Activated naive CD4-positive, alpha-beta T cell treated with anti-CD3 and anti-CD28 coated beads, Interleukin-2, amount 50 U/mL, for 24 hours (primary cell): ENCODE measurements around the gene PLEKHH1.

ENCODE experiments used
- H3K27ac Mint-ChIP-seq: one replicate; pipeline ENCODE4 v1.8.0; 2021; ENCODE audit warnings: mild to moderate bottlenecking, mixed read lengths
- H3K27me3 Mint-ChIP-seq: one replicate; pipeline ENCODE4 v1.8.0; 2021; ENCODE audit warnings: mixed read lengths
- H3K36me3 Mint-ChIP-seq: one replicate; pipeline ENCODE4 v1.8.0; 2021; ENCODE audit warnings: mixed read lengths
- H3K4me1 Mint-ChIP-seq: one replicate; pipeline ENCODE4 v1.8.0; 2021; ENCODE audit warnings: mixed read lengths
- H3K4me3 Mint-ChIP-seq: one replicate; pipeline ENCODE4 v1.8.0; 2021; ENCODE audit warnings: mild to moderate bottlenecking, mixed read lengths
- H3K9me3 Mint-ChIP-seq: one replicate; pipeline ENCODE4 v1.8.0; 2021; ENCODE audit warnings: mixed read lengths

Gene PLEKHH1

DNA sequence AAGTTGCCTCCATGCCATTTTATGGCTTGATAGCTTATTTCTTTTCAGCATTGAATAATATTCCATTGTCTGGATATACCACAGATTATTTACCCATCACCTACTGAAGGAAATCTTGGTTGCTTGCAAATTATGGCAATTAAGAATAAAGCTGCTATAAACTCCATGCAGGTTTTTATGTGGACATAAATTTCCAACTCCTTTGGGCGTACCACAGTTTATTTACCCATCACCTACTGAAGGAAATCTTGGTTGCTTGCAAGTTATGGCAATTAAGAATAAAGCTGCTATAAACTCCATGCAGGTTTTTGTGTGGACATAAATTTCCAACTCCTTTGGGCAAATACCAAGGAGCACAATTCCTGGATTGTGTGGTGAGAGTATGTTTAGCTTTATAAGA is 12.6 kb upstream of the PLEKHH1 start:
- Mint-ChIP-seq H3K4me3 (no peak overlapping the region), H3K9me3 (no peaks in the 10 kb centered on the region), H3K4me1 (no peaks in the 10 kb centered on the region), H3K27ac (no peak overlapping the region), H3K27me3 (peaks cover 14% of the 10 kb centered on the region), H3K36me3 (no peaks in the 10 kb centered on the region)

DNA sequence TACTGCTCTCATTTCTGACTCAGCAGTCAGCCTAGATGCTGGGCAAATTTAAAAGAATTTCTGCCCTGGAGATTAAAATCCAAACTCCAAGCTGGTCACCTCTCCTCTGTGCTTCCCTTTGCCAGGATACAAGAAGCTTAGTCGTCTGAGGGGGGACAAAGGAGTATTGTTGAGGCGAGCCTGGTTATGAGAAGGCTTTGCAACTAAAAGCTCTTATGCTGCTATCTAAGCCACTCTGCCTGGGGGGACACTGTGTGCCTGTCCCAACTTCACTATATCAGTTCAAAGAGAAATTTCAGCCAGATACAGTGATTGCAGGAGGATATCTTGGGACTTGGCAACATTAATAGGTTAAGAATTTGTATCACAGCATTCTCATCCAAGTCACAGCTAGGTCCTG is 10.8 kb upstream of the PLEKHH1 start:
- no peaks in the 10 kb centered on the region for H3K4me1 Mint-ChIP-seq
- no peak overlapping the region for H3K4me3 Mint-ChIP-seq
- no peak overlapping the region for H3K27ac Mint-ChIP-seq
- no peaks in the 10 kb centered on the region for H3K9me3 Mint-ChIP-seq
- H3K36me3 Mint-ChIP-seq = no peaks in the 10 kb centered on the region
- peaks cover 21% of the 10 kb centered on the region for H3K27me3 Mint-ChIP-seq

DNA sequence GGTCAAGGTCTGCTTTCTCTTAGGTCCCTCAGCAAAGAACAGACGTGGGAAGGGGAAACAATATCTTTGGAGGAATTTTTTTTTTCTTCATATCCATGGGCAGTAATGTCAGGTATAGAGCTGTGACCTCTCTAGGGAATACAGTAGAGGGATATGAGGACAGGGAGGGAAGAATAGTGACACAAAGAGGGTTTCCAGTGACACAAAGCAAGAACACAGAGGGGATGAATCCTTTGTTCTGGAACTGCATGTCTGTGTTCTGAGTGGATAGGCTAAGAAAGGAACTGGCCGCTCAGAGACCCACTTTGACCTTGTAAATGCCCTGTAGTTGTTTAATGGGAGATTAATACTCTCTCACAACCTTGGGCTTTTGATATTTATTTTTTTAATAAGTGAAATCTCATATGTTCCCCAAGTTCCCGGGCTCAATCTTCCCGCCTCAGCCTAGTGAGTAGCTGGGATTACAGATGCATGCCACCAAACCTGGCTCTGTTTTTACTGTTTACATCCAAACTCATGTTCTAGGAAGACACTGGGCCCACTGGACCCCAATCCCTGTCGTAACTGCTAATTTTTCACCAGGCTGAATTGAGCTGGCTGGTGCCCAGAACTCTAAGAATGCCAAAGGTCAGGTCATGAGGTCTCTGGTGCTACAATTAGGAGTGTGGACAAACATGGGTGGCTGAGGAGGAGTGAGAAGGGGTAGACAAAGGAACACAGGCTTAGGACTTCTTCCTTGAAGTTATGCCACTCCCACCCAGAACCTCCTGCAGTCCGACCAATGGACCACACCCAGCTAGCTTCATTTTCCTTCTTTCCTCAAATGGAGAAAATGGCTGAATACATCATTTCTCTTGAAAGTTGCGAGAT is 9.1 kb upstream of the PLEKHH1 start:
- Mint-ChIP-seq H3K27me3 (peaks cover 21% of the 10 kb centered on the region), H3K27ac (no peak overlapping the region), H3K9me3 (no peaks in the 10 kb centered on the region), H3K36me3 (no peaks in the 10 kb centered on the region), H3K4me3 (no peak overlapping the region), H3K4me1 (no peaks in the 10 kb centered on the region)

DNA sequence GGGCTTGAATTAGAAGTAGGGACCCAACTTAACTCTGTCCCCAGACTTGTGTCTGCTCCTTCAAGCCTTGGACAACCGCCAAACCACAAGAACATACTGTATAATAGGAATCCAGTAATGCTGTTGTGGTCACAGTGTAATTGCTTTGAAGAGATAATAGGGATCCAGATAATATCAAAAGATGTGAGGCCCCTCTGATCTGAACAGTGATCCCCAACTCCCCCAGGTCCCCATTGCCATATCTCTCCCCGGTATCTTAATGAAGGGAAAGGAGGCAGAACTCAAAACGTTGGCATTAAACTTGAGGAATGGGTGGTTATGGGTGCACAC is 8.5 kb upstream of the PLEKHH1 start:
- Mint-ChIP-seq H3K36me3 (no peaks in the 10 kb centered on the region), H3K27ac (no peak overlapping the region), H3K4me1 (no peaks in the 10 kb centered on the region), H3K27me3 (peaks cover 21% of the 10 kb centered on the region), H3K4me3 (no peak overlapping the region), H3K9me3 (no peaks in the 10 kb centered on the region)

DNA sequence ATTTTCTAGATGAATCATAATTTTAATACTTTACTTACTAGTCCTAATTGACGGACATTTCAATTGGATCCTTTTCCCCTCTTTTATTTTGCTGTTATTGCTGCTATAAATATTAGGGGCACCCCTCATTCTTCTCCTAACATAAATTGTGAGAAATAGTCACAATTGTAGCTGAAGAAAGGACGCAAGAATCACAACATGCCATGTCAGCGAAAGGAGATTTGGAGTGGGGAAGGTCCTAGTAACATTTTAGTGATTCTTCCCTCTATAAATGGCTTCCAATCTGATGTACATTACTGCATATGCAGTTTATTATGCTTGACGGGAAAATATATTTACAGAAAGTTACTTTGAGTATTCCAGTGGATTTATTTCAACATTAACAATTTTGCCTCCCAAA is 7.7 kb upstream of the PLEKHH1 start:
- Mint-ChIP-seq H3K4me1 (no peaks in the 10 kb centered on the region), H3K36me3 (no peaks in the 10 kb centered on the region), H3K27ac (no peak overlapping the region), H3K4me3 (no peak overlapping the region), H3K9me3 (no peaks in the 10 kb centered on the region), H3K27me3 (peaks cover 21% of the 10 kb centered on the region)

DNA sequence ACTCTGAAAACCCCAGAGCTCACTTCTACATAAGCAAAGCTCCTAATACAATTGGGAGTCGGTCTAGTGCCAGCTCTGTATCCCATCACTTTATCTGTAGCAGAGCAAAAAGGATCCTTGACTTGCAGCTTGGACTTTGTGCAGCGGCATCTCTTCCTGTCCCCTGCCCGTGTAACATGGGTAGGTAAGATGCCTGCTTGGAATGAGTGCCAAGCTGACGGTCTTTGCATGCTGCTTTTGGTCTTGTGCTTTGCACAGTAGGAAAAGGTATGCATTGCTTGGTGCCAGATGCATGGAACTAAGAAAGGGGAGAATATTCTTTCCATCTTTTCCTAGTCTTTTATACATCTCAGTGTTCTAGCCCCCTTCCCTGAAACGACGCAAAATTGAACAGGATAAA is 6.9 kb upstream of the PLEKHH1 start:
- no peak overlapping the region for H3K4me3 Mint-ChIP-seq
- no peaks in the 10 kb centered on the region for H3K9me3 Mint-ChIP-seq
- H3K27ac Mint-ChIP-seq = no peak overlapping the region
- peaks cover 21% of the 10 kb centered on the region for H3K27me3 Mint-ChIP-seq
- no peaks in the 10 kb centered on the region for H3K4me1 Mint-ChIP-seq
- H3K36me3 Mint-ChIP-seq = no peaks in the 10 kb centered on the region

DNA sequence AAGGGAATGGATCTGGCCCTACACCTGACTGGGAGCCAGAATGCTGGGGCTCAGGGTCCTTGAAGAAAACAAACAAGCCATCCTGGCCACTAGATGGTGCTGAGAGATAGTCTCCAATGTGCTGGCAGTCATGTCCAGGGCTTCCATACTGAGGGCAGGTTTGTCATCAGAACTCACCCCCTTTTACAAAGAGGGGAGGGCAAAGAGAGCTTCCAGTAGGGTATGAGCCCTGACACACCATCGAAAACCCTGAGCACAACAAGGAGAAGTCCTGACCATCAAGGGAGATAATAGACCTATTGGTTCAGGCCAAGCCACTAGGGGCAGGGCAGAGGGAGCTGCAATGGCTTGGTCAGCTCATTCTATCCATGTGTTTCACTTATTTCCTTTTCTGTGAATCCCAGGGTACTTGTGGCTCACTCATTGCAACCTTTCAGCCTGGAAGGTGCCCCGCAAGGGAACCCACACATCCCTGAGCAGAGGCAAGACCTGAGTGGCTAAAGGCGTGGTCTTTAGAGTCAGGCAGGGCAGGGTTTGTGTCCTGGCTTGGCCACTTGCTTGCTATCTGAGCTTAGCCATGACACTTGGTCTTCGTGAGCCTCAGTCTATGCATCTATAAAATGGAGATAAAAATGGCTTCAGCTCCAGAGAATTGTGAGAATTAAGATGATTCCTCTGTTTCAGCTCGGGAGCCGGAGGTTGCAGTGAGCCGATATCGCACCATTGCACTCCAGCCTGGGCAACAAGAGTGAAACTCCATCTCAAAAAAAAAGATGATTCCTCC is 6.2 kb upstream of the PLEKHH1 start:
- Mint-ChIP-seq H3K27ac (no peak overlapping the region), H3K27me3 (peaks cover 20% of the 10 kb centered on the region), H3K4me1 (no peaks in the 10 kb centered on the region), H3K36me3 (no peaks in the 10 kb centered on the region), H3K4me3 (no peak overlapping the region), H3K9me3 (no peaks in the 10 kb centered on the region)

DNA sequence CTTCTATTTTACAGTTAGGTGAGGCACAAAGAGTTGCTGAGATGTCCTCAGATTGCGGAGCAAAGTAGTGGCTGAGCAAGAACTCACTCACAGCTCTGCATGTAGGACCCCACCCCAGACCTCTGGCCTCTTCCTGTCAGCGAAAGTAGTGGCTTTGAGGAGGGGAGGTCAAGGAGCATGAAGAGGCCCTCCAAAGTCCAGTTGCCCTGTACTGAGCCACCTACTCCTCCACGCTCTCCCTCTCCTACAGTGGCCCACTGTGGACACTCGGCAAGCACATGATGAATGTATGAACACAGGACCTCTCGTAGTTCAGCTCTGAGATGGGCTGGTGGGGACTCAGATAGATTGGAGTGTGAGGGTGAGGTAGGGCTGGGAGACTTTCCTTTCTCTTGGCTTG is 5.3 kb upstream of the PLEKHH1 start:
- Mint-ChIP-seq H3K27me3 (peaks cover 20% of the 10 kb centered on the region), H3K27ac (no peak overlapping the region), H3K4me1 (no peaks in the 10 kb centered on the region), H3K36me3 (no peaks in the 10 kb centered on the region), H3K4me3 (no peak overlapping the region), H3K9me3 (no peaks in the 10 kb centered on the region)

DNA sequence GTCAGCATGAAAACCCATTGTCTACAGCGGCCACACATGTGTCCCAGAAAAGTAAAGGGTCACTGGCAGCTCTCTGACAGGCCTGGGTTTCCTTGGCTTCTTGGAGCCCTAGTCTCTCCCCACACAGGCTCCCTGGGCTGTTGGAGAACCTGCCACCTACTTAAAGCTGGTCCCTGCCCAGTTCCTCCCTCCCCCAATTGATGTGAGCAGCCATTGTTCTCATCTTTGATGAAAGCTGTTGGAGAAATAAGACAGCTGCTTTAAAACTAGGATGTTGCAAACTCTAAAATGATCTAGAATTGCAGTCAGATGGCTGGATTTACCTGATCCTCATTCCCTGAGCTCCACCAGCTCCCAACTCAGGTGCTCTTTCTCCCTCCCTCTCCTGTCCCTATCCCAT is 4.8 kb upstream of the PLEKHH1 start:
- Mint-ChIP-seq H3K4me1 (no peaks in the 10 kb centered on the region), H3K36me3 (no peaks in the 10 kb centered on the region), H3K9me3 (no peaks in the 10 kb centered on the region), H3K4me3 (no peak overlapping the region), H3K27me3 (peaks cover 20% of the 10 kb centered on the region), H3K27ac (no peak overlapping the region)

DNA sequence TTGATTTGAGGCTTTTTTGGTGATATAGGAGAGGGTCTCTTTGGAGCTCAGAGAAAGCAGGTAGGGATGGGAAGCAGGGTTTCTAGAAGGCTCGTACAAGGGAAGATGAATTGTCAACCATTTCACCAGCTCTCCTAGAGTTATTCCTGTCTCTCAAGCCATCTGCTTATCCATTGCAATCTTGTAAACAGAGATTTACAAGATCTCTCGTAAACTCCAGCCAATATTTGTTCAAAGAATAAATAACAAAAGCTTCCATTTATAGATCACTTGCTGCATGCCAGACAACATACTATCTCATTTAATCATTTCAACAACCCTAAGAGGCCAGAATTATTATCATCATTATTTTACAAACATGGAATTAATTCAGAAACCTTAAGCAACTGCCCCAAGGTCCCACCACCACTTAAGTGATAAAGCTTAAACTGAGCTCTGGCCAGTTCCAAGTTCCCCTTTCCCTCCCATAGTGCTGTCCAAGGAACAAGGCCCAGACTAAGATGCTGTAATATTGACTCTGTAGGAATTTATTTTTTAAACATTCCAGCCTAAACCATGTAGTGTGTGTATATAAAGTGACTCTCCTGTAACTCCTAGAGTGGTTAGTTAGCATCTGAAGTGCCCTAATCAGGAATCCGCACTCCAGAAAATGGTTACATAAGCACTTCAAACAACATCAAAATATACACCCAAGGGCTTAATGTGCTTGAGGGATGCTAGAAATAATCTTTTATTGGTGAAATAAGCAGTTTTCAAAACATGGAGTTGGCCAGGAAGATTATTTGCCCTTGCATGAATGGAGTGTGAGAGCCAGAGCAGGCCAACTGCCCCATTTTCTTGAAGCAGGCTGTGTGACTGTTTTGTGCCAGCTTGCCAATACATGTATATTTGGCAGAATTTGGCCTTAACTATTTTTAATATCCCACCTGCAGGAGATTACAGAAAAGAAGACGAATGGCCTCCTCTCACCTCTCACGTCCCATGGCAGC is 2.8 kb upstream of the PLEKHH1 start:
- Mint-ChIP-seq H3K4me3 (no peak overlapping the region), H3K27ac (no peak overlapping the region), H3K9me3 (no peaks in the 10 kb centered on the region), H3K4me1 (no peaks in the 10 kb centered on the region), H3K27me3 (peaks cover 15% of the 10 kb centered on the region), H3K36me3 (no peaks in the 10 kb centered on the region)

DNA sequence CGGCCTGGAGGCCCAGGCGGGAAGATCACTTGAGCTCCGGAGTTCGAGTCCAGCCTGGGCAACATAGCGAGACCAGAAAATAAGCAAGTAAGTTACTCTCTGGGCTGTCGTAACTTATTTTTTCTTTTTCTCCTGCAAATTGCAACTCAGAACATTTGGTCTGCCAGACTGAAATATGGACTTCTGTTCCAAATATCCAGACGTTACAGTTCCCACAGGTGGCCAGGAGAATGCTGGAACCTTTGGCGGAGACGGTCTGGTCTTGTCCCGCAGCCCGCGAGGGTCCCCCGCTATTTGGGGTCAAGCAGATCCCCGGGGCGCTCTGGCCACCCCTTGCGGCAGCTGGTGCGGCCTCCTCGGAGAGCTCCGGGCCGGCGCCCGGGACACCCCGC is 488 bp upstream of the PLEKHH1 start:
- no peak overlapping the region for H3K27ac Mint-ChIP-seq
- H3K4me1 Mint-ChIP-seq = no peaks in the 10 kb centered on the region
- H3K9me3 Mint-ChIP-seq = no peaks in the 10 kb centered on the region
- H3K36me3 Mint-ChIP-seq = no peaks in the 10 kb centered on the region
- H3K4me3 Mint-ChIP-seq = peak overlapping the region; percentile 67
- H3K27me3 Mint-ChIP-seq = peaks cover 8% of the 10 kb centered on the region

DNA sequence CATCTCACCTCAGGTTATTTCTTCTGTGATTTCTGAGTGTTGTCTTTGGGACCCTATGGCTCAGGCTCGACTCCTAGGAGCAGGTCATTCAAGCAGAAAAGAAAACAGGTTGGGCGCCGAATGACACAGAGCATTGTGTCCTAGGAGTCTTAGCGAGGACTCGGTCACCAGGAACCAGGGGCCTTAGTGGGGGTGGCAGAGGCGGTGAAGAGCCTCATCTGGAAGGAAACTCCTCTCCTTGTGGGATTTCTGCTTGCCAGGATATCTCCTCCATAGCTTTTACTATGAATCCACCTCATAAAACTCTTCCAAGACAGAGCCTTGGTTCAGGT is 630 bp downstream of the PLEKHH1 start:
- Mint-ChIP-seq H3K9me3 (no peaks in the 10 kb centered on the region), H3K27ac (no peak overlapping the region), H3K4me1 (no peaks in the 10 kb centered on the region), H3K4me3 (peak overlapping the region; percentile 77), H3K27me3 (peaks cover 8% of the 10 kb centered on the region), H3K36me3 (no peaks in the 10 kb centered on the region)

DNA sequence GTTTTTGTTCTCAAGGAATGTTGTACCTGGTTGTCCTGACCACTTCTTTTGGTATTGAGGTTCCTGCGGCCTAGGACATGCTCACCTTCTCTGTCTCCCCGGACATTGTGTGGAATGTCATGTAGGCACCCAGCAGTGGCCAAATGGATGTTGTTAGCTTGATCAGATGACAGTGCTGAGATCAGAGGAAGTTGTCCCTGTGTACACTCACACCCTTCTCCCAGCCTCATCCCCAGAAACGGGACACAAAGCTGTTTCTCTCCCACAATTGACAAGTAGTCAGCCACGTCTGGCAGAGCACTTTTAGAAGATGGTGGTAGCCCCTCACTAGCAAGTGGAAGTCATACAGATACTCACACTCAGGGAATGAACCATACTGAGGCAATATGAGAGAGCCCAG is 3.0 kb downstream of the PLEKHH1 start:
- H3K4me3 Mint-ChIP-seq = no peak overlapping the region
- H3K27me3 Mint-ChIP-seq = peaks cover 8% of the 10 kb centered on the region
- H3K27ac Mint-ChIP-seq = no peak overlapping the region
- no peaks in the 10 kb centered on the region for H3K4me1 Mint-ChIP-seq
- H3K36me3 Mint-ChIP-seq = no peaks in the 10 kb centered on the region
- no peaks in the 10 kb centered on the region for H3K9me3 Mint-ChIP-seq

DNA sequence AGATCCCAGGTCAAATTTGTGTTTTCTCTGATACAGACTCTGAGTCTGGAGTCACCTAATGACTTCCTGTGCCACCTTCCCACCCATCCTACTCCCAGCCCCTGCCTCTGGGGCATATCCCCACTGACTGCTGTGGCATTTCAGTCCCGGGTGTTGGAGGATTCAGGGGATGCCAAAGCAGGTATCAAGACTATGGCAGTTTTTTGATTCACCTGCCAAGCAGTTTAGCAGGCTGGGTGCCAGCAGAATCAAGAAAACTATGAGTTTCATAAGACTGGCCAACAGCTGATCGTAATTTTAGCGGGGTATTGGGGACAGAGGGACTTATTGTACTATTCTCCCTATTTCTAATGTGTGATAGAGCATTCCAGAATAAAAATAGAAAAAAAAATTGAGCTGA is 4.6 kb downstream of the PLEKHH1 start:
- Mint-ChIP-seq H3K9me3 (no peaks in the 10 kb centered on the region), H3K27ac (no peak overlapping the region), H3K27me3 (peaks cover 13% of the 10 kb centered on the region), H3K4me3 (no peak overlapping the region), H3K4me1 (peaks cover 10% of the 10 kb centered on the region), H3K36me3 (no peaks in the 10 kb centered on the region)

DNA sequence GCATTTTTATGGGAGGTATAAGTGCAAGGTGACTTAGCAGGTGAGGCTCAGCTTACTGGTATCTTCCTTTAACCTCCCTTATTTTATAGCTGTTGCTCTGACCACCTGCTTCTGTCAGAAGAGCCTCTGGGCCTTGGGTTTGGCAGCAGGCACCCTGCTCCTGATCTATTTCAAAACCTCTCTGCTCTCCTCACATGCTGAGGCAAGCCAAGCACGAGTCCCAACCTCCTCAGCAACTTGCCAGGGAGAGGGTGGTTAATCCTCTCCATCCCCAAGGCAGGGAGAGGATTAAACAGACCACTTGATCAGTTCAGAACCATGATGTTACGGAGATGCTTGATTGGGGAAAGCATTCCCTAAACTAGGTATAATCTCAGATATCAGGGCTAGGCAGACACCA is 5.4 kb downstream of the PLEKHH1 start:
- Mint-ChIP-seq H3K9me3 (no peaks in the 10 kb centered on the region), H3K4me3 (no peak overlapping the region), H3K36me3 (no peaks in the 10 kb centered on the region), H3K27ac (no peak overlapping the region), H3K4me1 (peaks cover 10% of the 10 kb centered on the region), H3K27me3 (peaks cover 17% of the 10 kb centered on the region)

DNA sequence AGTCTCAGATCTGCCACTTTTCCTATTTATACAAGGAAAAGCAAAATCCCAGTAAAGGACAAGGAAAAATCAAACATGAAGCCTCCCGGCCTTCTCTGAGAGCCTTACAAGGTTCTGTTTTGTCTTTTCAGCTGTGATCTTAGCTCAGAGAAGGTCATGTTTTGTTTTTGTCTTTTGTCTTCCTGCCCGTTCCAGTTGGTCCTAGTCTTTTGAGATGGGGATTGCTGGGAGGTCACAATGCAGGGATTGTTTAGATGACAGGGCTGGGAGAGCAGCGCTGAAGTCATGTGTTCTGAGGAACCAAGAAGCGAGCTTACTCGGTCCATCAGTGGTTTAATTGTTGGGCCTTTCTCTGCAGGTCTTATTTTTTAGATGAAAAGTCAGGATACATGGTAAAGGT is 6.0 kb downstream of the PLEKHH1 start:
- Mint-ChIP-seq H3K9me3 (no peaks in the 10 kb centered on the region), H3K4me3 (no peak overlapping the region), H3K36me3 (no peaks in the 10 kb centered on the region)

More for the DNA sequence above, 6.0 kb downstream of the PLEKHH1 start:
- H3K27ac Mint-ChIP-seq = no peak overlapping the region
- peaks cover 10% of the 10 kb centered on the region for H3K4me1 Mint-ChIP-seq
- peaks cover 15% of the 10 kb centered on the region for H3K27me3 Mint-ChIP-seq
